UCSD-AML1 (cell line): ENCODE measurements around the gene STMP1.
"Not testable (repeated sequence)": the region's sequence is repeated elsewhere in the genome, so short reads cannot be mapped to it uniquely, and the experiment has no call there.

ENCODE experiments used
- DNase-seq: peaks from one replicate; lab custom pipeline; 2025; ENCODE audit not compliant: unreplicated experiment; lab: John Stamatoyannopoulos, UW

The STMP1 gene

GRCh38 chr7:135662373-135663114, at the start of gene STMP1:
STMP1 (plus strand) TSS chr7:135662514.
- peak; percentile 89 for DNase-seq

GRCh38 chr7:135616136-135616535, 46.2 kb upstream of the STMP1 start:
- no peak for DNase-seq

GRCh38 chr7:135617781-135618180, 44.5 kb upstream of the STMP1 start:
- DNase-seq: no peak

GRCh38 chr7:135618510-135618909, 43.8 kb upstream of the STMP1 start:
- DNase-seq: no peak

GRCh38 chr7:135620447-135620846, 41.9 kb upstream of the STMP1 start:
- no peak for DNase-seq

GRCh38 chr7:135620980-135621850, 41.1 kb upstream of the STMP1 start:
- DNase-seq: no peak

- no peak for DNase-seq
Observed at GRCh38 chr7:135634191-135634878, 28.0 kb upstream of the STMP1 start.

GRCh38 chr7:135639690-135640089, 22.6 kb upstream of the STMP1 start:
- not testable (repeated sequence) for DNase-seq

- no peak for DNase-seq
Observed at GRCh38 chr7:135644154-135644553, 18.2 kb upstream of the STMP1 start.

- no peak for DNase-seq
Observed at GRCh38 chr7:135644729-135645128, 17.6 kb upstream of the STMP1 start.

GRCh38 chr7:135645296-135645904, 16.9 kb upstream of the STMP1 start:
- DNase-seq: no peak

- no peak for DNase-seq
Observed at GRCh38 chr7:135647755-135648154, 14.6 kb upstream of the STMP1 start.

- no peak for DNase-seq
Observed at GRCh38 chr7:135648235-135648634, 14.1 kb upstream of the STMP1 start.

- peak; percentile 15 for DNase-seq
Observed at GRCh38 chr7:135650831-135651573, 11.3 kb upstream of the STMP1 start.

- no peak for DNase-seq
Observed at GRCh38 chr7:135653340-135654080, 8.8 kb upstream of the STMP1 start.

- no peak for DNase-seq
Observed at GRCh38 chr7:135658564-135658963, 3.8 kb upstream of the STMP1 start.

- no peak for DNase-seq
Observed at GRCh38 chr7:135659159-135659846, 3.0 kb upstream of the STMP1 start.

- peak; percentile 38 for DNase-seq
Observed at GRCh38 chr7:135661311-135662122, 797 bp upstream of the STMP1 start.

GRCh38 chr7:135662123-135662372, 266 bp upstream of the STMP1 start:
- DNase-seq: no peak
